Testis (tissue), 3 donors: Measurements from ENCODE around the gene ITPK1. TPM values are rescaled to one million over a fixed set of nuclear protein-coding genes. Genes with fewer than 3 reads are reported as not detected.

Experiments
- DNase-seq: peaks from one replicate; pipeline ENCODE4 v3.0.0-alpha.2; 2019
- H3K27ac ChIP-seq, 2 donors: fragments of 200-600 bp; sonication (generic); one replicate each; pipeline ENCODE4 v1.5.1; 2019
- H3K27me3 ChIP-seq: fragments of 200-600 bp; sonication (generic); one replicate; pipeline ENCODE4 v1.5.1; 2019
- H3K36me3 ChIP-seq: fragments of 200-600 bp; sonication (generic); one replicate; pipeline ENCODE4 v1.5.1; 2017; ENCODE audit warnings: low read depth; ENCODE audit errors: missing control alignments
- H3K4me1 ChIP-seq: fragments of 200-600 bp; sonication (generic); one replicate; pipeline ENCODE4 v1.5.1; 2019
- H3K4me3 ChIP-seq, 2 donors: fragments of 200-600 bp; sonication (generic); one replicate each; pipeline ENCODE4 v1.5.1; 2017 to 2019
- H3K9me3 ChIP-seq: fragments of 200-600 bp; sonication (generic); one replicate; pipeline ENCODE4 v1.5.1; 2017
- CTCF ChIP-seq, 3 experiments: fragments of 450-650 bp in 2 of 3; fragments of 200-600 bp in 1 of 3; sonication (generic) in 1 of 3; IDR thresholded peaks; one replicate each; pipeline ENCODE4 v1.5.1; 2016 to 2019; ENCODE audit warnings: antibody characterized with exemption in 3 of 3, mild to moderate bottlenecking in 2 of 3, moderate library complexity in 1 of 3
- POLR2A ChIP-seq: fragments of 450-650 bp; IDR thresholded peaks from one replicate; pipeline ENCODE4 v1.6.1; 2017; ENCODE audit warnings: antibody characterized with exemption, mild to moderate bottlenecking, moderate library complexity
- WGBS, 2 donors: methylation state at CpG; one replicate each; pipeline ENCODE4 v1.1.5; 2018; 5-methylcytosine and 5-hydroxymethylcytosine counted together
- intact Hi-C: fragments of 100-400 bp; cut with DNase I; formaldehyde crosslinking; loops from one replicate; pipeline ENCODE4 v1.15.1; 2023; ENCODE audit warnings: low total_unique reads
- polyA plus RNA-seq: library from polyadenylated mRNA; stranded (reverse); fragments of 350-450 nt; fragmentation: Illumina TruSeq; extraction: RNeasy Lipid Tissue Mini Kit (QIAGEN cat#74804); gene quantifications from one replicate; pipeline ENCODE4 v1.2.3, GENCODE V29; 2014; ENCODE audit warnings: low read depth, low replicate concordance; ENCODE audit not compliant: insufficient read depth
- total RNA-seq, 2 donors: library from RNA; depleted of rRNA; stranded (reverse); fragments of >200 nt; gene quantifications; one replicate each; pipeline ENCODE4 v1.2.3, GENCODE V29; 2016

Gene ITPK1
- total and polyA plus RNA-seq, 3 donors from 2014 or later, result 78.3 to 92.5 (median 90.6) TPM

- Histone ChIP-seq H3K9me3 (no peaks in the 10 kb centered on the region), H3K4me3 (no peak overlapping the region), H3K4me1 (peaks cover 39% of the 10 kb centered on the region), H3K27ac (no peak overlapping the region), H3K36me3 (no peaks in the 10 kb centered on the region), H3K27me3 (no peaks in the 10 kb centered on the region)
- DNase-seq, result no peak
- TF ChIP-seq CTCF (IDR thresholded peaks at IDR 0.05) (no peak), POLR2A (no peak)
- intact Hi-C loops, result no loop called here
- WGBS, 2 donors, result 73 to 81% methylated on average over 4 to 5 of the region's 5 CpGs
Observed at GRCh38 chr14:93056166-93056839, 59.4 kb downstream of the ITPK1 start.

- Histone ChIP-seq H3K4me3 (no peak overlapping the region), H3K9me3 (no peaks in the 10 kb centered on the region), H3K4me1 (peaks cover 33% of the 10 kb centered on the region), H3K27me3 (no peaks in the 10 kb centered on the region), H3K36me3 (no peaks in the 10 kb centered on the region), H3K27ac (no peak overlapping the region)
- TF ChIP-seq CTCF (IDR thresholded peaks at IDR 0.05), result no peak
- no peak for TF ChIP-seq POLR2A
- whole genome bisulfite sequencing, 2 donors, result 88% methylated on average over 6 to 9 of the region's 9 CpGs
- no peak for DNase-seq
- intact Hi-C loops, result no loop called here
Observed at GRCh38 chr14:93055651-93056115, 60.0 kb downstream of the ITPK1 start.

GRCh38 chr14:93054876-93055275, 60.8 kb downstream of the ITPK1 start:
- H3K36me3 ChIP-seq, result no peaks in the 10 kb centered on the region
- WGBS, 2 donors, result 95 to 98% methylated on average over 7 of the region's 7 CpGs
- H3K27ac ChIP-seq, result no peak overlapping the region
- intact Hi-C loops, result no loop called here
- no peak for TF ChIP-seq POLR2A
- no peak for TF ChIP-seq CTCF (IDR thresholded peaks at IDR 0.05)
- H3K27me3 ChIP-seq, result no peaks in the 10 kb centered on the region
- no peaks in the 10 kb centered on the region for H3K9me3 ChIP-seq
- H3K4me1 ChIP-seq, result peaks cover 24% of the 10 kb centered on the region
- DNase-seq, result no peak
- H3K4me3 ChIP-seq, result no peak overlapping the region

- no peak overlapping the region for H3K4me3 ChIP-seq
- TF ChIP-seq POLR2A (no peak), CTCF (IDR thresholded peaks at IDR 0.05) (no peak)
- 88 to 94% methylated on average over 6 of the region's 6 CpGs for WGBS, 2 donors
- H3K9me3 ChIP-seq, result no peaks in the 10 kb centered on the region
- no peaks in the 10 kb centered on the region for H3K36me3 ChIP-seq
- H3K4me1 ChIP-seq, result peaks cover 23% of the 10 kb centered on the region
- H3K27ac ChIP-seq, result no peak overlapping the region
- H3K27me3 ChIP-seq, result no peaks in the 10 kb centered on the region
- no peak for DNase-seq
- intact Hi-C loops, result no loop called here
Observed at GRCh38 chr14:93054006-93054405, 61.7 kb downstream of the ITPK1 start.
